ENCODE measurements around the gene GARIN5B. TPM values are rescaled to one million over a fixed set of nuclear protein-coding genes. Genes with fewer than 3 reads are reported as not detected.

Gene GARIN5B
- total and polyA plus RNA-seq, 2 of the 13 experiments (the other 11 are each of a cell fraction or from before 2014, with no cell fraction given): not detected

DNA sequence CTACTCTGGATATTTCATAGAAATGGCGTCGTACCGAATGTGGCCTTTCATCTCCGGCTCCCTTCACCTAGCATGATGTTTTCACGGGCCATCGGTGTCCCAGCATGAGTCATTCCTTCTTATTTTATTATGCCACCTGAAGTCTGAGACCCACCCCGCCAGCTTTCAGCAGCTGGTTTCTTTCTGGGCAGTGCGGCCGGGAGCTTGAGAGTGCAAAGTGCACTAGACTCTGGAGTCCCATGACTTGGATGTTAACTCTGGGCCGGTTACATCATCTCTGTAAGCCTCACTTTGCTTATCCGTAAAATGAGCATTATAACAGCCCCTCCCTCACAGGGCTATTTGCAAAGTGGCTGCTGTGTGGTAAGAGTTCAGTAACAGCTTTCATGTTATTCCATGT is 29.2 kb downstream of the GARIN5B start (continued):
- no peak for TF ChIP-seq PAWR (CRISPR knock-in tag; IDR thresholded peaks at IDR 0.05; ENCODE audit: borderline replicate concordance)
- no peak for TF ChIP-seq RFX1 (IDR thresholded peaks at IDR 0.05)
- TF ChIP-seq RFXANK (CRISPR knock-in tag; IDR thresholded peaks at IDR 0.05): no peak
- TF ChIP-seq, protein P1, sequence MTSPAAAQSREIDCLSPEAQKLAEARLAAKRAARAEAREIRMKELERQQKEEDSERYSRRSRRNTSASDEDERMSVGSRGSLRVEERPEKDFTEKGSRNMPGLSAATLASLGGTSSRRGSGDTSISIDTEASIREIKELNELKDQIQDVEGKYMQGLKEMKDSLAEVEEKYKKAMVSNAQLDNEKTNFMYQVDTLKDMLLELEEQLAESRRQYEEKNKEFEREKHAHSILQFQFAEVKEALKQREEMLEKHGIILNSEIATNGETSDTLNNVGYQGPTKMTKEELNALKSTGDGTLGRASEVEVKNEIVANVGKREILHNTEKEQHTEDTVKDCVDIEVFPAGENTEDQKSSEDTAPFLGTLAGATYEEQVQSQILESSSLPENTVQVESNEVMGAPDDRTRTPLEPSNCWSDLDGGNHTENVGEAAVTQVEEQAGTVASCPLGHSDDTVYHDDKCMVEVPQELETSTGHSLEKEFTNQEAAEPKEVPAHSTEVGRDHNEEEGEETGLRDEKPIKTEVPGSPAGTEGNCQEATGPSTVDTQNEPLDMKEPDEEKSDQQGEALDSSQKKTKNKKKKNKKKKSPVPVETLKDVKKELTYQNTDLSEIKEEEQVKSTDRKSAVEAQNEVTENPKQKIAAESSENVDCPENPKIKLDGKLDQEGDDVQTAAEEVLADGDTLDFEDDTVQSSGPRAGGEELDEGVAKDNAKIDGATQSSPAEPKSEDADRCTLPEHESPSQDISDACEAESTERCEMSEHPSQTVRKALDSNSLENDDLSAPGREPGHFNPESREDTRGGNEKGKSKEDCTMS (CRISPR knock-in tag; conservative IDR thresholded peaks at IDR 0.05): no peak
- no peak for TF ChIP-seq ZMAT3 (CRISPR knock-in tag; conservative IDR thresholded peaks at IDR 0.05)
- no peak for TF ChIP-seq CHD2 (IDR thresholded peaks at IDR 0.05; ENCODE audit: low read depth, low read length)
- TF ChIP-seq NR2C2 (CRISPR knock-in tag; IDR thresholded peaks at IDR 0.05; ENCODE audit: borderline replicate concordance): peak; percentile 40; the same call in 1 of the 2 replicates
- TF ChIP-seq ZNF619 (CRISPR knock-in tag; IDR thresholded peaks at IDR 0.05): no peak
- no peak for TF ChIP-seq CCAR2 (optimal IDR thresholded peaks at IDR 0.05; ENCODE audit: low read depth, low read length)
- TF ChIP-seq SYNCRIP (IDR thresholded peaks at IDR 0.05; ENCODE audit: insufficient read depth, low read depth, low read length): no peak
- TF ChIP-seq FLYWCH1 (CRISPR knock-in tag; IDR thresholded peaks at IDR 0.05): no peak
- TF ChIP-seq, protein P2, sequence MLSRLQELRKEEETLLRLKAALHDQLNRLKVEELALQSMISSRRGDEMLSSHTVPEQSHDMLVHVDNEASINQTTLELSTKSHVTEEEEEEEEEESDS (CRISPR knock-in tag; IDR thresholded peaks at IDR 0.05; ENCODE audit: borderline replicate concordance): no peak
- peak; percentile 36; the same call in 1 of the 2 replicates for TF ChIP-seq FOSL1 (CRISPR knock-in tag; IDR thresholded peaks at IDR 0.05; ENCODE audit: borderline replicate concordance)
- TF ChIP-seq SAFB2 (CRISPR knock-in tag; IDR thresholded peaks at IDR 0.05; ENCODE audit: borderline replicate concordance, low read depth): no peak
- TF ChIP-seq, protein P3, sequence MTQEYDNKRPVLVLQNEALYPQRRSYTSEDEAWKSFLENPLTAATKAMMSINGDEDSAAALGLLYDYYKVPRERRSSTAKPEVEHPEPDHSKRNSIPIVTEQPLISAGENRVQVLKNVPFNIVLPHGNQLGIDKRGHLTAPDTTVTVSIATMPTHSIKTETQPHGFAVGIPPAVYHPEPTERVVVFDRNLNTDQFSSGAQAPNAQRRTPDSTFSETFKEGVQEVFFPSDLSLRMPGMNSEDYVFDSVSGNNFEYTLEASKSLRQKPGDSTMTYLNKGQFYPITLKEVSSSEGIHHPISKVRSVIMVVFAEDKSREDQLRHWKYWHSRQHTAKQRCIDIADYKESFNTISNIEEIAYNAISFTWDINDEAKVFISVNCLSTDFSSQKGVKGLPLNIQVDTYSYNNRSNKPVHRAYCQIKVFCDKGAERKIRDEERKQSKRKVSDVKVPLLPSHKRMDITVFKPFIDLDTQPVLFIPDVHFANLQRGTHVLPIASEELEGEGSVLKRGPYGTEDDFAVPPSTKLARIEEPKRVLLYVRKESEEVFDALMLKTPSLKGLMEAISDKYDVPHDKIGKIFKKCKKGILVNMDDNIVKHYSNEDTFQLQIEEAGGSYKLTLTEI (CRISPR knock-in tag; conservative IDR thresholded peaks at IDR 0.05): no peak
- TF ChIP-seq ZNF672 (CRISPR knock-in tag; IDR thresholded peaks at IDR 0.05): no peak
- no peak for TF ChIP-seq ZFP1 (CRISPR knock-in tag; IDR thresholded peaks at IDR 0.05)
- TF ChIP-seq, protein P4, sequence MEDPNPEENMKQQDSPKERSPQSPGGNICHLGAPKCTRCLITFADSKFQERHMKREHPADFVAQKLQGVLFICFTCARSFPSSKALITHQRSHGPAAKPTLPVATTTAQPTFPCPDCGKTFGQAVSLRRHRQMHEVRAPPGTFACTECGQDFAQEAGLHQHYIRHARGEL (CRISPR knock-in tag; IDR thresholded peaks at IDR 0.05): no peak
- peak; percentile 44; the same call in 1 of the 2 replicates for TF ChIP-seq ZMYM4 (CRISPR knock-in tag; IDR thresholded peaks at IDR 0.05)
- no peak for TF ChIP-seq CBX1 (IDR thresholded peaks at IDR 0.05; ENCODE audit: low read depth)
- 0 out of 2 replicates have a peak, but pooled peaks have one; percentile 18 for TF ChIP-seq TBX3 (IDR thresholded peaks at IDR 0.05; ENCODE audit: borderline replicate concordance)
- TF ChIP-seq NFKB2 (CRISPR knock-in tag; IDR thresholded peaks at IDR 0.05; ENCODE audit: borderline replicate concordance): no peak
- TF ChIP-seq, protein P5, sequence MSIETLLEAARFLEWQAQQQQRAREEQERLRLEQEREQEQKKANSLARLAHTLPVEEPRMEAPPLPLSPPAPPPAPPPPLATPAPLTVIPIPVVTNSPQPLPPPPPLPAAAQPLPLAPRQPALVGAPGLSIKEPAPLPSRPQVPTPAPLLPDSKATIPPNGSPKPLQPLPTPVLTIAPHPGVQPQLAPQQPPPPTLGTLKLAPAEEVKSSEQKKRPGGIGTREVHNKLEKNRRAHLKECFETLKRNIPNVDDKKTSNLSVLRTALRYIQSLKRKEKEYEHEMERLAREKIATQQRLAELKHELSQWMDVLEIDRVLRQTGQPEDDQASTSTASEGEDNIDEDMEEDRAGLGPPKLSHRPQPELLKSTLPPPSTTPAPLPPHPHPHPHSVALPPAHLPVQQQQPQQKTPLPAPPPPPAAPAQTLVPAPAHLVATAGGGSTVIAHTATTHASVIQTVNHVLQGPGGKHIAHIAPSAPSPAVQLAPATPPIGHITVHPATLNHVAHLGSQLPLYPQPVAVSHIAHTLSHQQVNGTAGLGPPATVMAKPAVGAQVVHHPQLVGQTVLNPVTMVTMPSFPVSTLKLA (IDR thresholded peaks at IDR 0.05): no peak
- no peak for TF ChIP-seq ARNTL (CRISPR knock-in tag; IDR thresholded peaks at IDR 0.05)
- TF ChIP-seq RORA (CRISPR knock-in tag; IDR thresholded peaks at IDR 0.05): no peak
- TF ChIP-seq MEIS2 (CRISPR knock-in tag; IDR thresholded peaks at IDR 0.05): no peak
- no peak for TF ChIP-seq TCF12 (IDR thresholded peaks at IDR 0.05)
- TF ChIP-seq TCF12 (CRISPR knock-in tag; IDR thresholded peaks at IDR 0.05): no peak
